Measurements from ENCODE around the gene HSPG2.

DNA sequence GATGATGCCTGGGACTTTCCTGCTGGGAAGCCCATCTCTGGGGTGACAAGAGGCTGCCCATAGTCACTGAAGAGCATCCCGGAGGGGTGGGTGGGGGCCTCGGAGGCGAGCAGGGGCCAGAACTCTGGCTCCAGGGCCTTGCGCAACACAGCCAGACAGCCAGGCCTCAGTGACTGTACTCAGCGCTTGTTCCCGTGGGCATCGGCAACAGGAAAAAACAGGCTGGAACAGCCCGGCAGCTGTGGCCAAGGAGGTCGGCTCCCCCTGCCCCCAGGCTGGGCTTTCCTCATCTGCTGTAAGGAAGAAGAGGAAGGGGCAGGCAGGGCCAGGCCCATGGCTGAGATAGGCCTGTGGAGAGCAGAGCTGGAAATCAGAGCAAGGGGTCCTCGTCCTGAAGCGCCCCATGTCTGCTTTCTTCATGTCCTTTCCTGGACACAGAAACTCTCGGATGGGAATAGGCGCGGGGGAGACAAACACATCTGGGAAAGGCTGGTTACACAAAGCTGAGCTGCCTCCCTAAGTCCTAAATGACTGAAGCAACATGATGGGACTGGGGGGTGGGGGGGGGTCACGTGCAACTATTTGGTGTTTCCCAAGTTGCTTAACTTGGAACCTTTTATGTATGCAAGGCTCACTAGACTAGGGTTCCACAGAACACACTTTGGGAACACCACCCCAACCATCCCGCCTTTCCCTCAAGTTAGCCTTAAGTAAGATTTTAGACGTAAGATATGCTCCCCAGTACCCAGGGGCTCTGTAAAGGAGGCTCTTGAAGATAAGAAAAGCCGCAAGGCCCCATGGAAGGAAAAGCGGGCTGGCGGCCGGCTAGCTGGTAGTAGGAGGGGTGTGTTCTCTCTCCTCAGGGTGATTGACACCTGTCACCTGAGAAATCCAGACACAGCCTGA, 30.7 kb downstream of the HSPG2 start:
- TF ChIP-seq CEBPB (IDR thresholded peaks at IDR 0.05) (no peak), REST (IDR thresholded peaks at IDR 0.05; ENCODE audit: low read depth) (no peak), TAF1 (IDR thresholded peaks at IDR 0.05; ENCODE audit: low read depth) (no peak), NFIC (IDR thresholded peaks at IDR 0.05) (no peak), YY1 (IDR thresholded peaks at IDR 0.05; ENCODE audit: low read depth) (no peak), ZBTB7A (IDR thresholded peaks at IDR 0.05; ENCODE audit: low read depth) (no peak), EP300 (IDR thresholded peaks at IDR 0.05; ENCODE audit: borderline replicate concordance) (no peak), TCF12 (IDR thresholded peaks at IDR 0.05; ENCODE audit: low read depth) (no peak), RAD21 (IDR thresholded peaks at IDR 0.05; ENCODE audit: low read depth) (no peak), CREB1 (IDR thresholded peaks at IDR 0.05; ENCODE audit: low read depth) (no peak), EGR1 (IDR thresholded peaks at IDR 0.05) (no peak)
- TF ChIP-seq, protein P1, sequence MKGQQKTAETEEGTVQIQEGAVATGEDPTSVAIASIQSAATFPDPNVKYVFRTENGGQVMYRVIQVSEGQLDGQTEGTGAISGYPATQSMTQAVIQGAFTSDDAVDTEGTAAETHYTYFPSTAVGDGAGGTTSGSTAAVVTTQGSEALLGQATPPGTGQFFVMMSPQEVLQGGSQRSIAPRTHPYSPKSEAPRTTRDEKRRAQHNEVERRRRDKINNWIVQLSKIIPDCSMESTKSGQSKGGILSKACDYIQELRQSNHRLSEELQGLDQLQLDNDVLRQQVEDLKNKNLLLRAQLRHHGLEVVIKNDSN (IDR thresholded peaks at IDR 0.05) = no peak
- TF ChIP-seq, protein P2, sequence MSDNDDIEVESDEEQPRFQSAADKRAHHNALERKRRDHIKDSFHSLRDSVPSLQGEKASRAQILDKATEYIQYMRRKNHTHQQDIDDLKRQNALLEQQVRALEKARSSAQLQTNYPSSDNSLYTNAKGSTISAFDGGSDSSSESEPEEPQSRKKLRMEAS (IDR thresholded peaks at IDR 0.05) = no peak
